Fibroblast of villous mesenchyme (primary cell): Measurements from ENCODE around the gene KRT1. TPM values are rescaled to one million over a fixed set of nuclear protein-coding genes. Genes with fewer than 3 reads are reported as not detected.

Source experiments
- DNase-seq: peaks from one replicate; pipeline ENCODE4 v3.0.0-alpha.2; 2010; ENCODE audit warnings: low read depth
- H3K4me3 ChIP-seq: 2 replicates; pipeline ENCODE4 v1.5.1; 2011; ENCODE audit warnings: low read depth, mild to moderate bottlenecking, low read length
- total RNA-seq: library from RNA; depleted of rRNA; stranded (reverse); fragments of >200 nt; gene quantifications from 2 replicates; pipeline ENCODE4 v1.2.3, GENCODE V29; 2012
- TF ChIP-seq, protein P1 (sequence below): IDR thresholded peaks from 2 replicates; pipeline ENCODE4 v1.5.1; 2012; ENCODE audit warnings: low read depth, mild to moderate bottlenecking, low read length; ENCODE audit not compliant: insufficient read depth

KRT1 gene
- total RNA-seq, 1 donor = not detected

DNA sequence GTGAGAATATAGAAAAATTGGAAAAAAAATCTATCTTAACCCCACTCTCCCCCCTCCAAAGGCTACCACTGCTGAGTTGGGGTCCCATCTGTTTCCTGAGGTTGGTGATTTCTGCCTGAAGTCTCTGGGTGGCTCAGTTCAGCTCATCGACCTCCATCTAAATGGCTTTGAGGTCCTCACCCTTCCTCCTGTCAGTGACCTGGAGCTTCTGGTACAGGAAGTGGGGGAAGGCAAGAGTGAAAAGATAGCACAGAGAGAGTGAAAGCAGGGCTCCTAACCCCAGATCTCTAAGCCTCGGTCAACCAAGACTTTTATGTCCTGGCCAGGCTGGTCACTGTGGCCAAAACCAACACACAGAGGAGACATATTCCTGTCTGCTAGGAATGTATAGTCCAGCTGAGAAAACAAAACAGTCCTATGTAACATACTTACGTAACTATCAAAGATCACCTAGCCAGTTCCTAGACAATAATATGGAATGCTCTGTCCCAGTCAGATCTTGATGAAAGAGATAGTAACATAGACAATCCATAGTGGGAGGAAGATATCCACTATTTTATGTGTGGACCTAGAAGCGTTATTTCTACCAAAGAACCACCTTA lies 49.5 kb downstream of the KRT1 start:
- no peak for DNase-seq
- TF ChIP-seq, protein P1, sequence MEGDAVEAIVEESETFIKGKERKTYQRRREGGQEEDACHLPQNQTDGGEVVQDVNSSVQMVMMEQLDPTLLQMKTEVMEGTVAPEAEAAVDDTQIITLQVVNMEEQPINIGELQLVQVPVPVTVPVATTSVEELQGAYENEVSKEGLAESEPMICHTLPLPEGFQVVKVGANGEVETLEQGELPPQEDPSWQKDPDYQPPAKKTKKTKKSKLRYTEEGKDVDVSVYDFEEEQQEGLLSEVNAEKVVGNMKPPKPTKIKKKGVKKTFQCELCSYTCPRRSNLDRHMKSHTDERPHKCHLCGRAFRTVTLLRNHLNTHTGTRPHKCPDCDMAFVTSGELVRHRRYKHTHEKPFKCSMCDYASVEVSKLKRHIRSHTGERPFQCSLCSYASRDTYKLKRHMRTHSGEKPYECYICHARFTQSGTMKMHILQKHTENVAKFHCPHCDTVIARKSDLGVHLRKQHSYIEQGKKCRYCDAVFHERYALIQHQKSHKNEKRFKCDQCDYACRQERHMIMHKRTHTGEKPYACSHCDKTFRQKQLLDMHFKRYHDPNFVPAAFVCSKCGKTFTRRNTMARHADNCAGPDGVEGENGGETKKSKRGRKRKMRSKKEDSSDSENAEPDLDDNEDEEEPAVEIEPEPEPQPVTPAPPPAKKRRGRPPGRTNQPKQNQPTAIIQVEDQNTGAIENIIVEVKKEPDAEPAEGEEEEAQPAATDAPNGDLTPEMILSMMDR = no peak
- no peak overlapping the region for H3K4me3 ChIP-seq

DNA sequence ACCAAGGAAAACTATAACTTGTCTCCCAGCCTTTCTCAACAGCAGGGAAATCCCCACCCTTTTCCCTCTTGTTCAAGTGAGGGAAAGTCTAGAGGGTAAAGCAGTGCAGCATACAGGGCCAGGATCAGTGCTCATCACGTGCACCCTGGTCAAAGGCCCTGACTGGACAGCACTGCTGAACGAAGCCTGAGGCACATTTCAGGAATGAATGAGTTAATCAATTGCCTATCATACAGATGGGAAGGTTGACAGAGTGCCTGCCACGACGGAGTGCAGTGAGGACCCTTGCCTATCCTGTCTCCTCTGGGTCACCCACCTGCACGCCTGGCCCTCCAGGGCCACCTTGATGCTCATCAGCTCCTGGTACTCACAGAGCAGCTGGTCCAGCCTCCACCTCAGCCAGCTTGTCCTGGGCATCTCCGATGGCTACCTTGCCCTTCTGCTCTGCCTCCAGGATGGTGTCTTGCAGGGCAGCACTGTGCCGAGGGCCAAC lies 50.2 kb downstream of the KRT1 start:
- no peak overlapping the region for H3K4me3 ChIP-seq
- no peak for DNase-seq
- TF ChIP-seq, protein P1 = no peak

DNA sequence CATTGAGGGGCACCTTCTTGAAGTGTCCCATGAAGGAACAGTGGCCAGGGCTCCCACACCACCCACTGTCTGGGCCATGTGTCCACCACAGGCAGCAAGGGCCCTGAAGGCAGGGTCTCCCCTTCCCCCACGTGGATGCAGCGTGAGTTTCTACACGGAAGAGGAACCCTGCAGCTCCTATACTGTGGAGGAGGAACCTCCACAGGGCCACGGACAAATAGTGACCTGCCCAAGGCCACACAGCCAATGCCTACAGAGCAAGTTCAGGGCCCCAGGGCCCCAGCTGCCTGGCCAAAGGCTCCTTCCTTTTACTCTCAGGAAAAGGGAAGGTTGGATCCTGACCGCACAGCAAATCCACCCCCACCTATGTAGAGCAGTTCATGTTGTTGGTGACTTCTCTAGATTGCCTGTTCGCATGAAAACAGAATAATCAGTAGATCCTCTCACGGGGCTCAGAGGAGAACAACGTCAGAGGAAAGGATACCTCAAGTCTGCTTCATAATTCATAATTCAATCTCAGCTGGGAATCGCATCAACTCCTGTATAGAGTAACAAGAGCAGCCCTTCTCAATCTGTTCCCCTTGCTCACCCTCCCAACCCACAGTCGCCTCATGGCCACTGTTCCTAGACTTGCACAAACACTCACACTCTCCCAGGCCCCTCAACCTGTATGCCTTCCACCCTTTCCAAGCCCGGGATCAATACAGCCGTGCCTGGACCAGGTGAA lies 50.8 kb downstream of the KRT1 start:
- TF ChIP-seq, protein P1 = no peak
- H3K4me3 ChIP-seq = no peak overlapping the region
- DNase-seq = no peak

DNA sequence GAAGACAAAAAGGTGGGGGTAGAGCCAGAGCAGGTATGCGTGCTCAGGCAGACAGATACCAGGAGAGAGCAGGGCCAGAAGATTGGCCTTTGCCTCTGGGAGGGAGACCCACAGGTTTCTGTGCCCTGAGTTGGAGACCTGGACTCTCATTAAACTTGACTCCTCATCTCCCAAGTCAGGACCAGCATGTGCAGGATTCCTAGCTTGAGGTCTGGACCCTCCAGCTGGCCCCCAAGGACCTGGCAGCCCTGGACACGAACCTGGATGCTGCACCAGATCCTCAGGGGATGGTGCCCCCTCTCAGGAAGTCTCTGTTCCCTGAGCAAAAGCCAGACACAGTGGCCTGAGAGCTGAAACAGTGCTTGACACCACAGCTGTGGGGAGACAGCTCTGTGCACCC lies 51.4 kb downstream of the KRT1 start:
- DNase-seq = no peak
- H3K4me3 ChIP-seq = no peak overlapping the region
- TF ChIP-seq, protein P1 = no peak

DNA sequence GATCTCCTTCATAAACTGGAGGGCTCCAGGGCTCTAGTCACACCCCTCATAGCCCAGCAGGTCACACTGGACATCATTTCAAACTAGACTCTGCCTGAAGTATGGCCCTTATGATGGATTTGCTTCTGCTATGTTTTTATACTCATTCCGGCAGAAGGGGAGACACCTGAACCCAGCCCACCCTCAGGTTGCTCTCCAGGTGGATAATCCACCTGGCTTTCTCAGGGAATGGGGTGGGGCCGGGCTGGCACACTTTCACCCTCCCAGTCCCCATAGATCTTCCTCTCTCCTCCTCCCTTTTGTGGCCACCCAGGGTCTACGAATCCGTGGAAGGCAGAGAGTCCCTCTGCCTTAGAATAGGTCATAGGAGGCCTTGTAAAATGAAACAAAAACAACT lies 52.1 kb downstream of the KRT1 start:
- H3K4me3 ChIP-seq = no peak overlapping the region
- TF ChIP-seq, protein P1 = no peak
- no peak for DNase-seq

DNA sequence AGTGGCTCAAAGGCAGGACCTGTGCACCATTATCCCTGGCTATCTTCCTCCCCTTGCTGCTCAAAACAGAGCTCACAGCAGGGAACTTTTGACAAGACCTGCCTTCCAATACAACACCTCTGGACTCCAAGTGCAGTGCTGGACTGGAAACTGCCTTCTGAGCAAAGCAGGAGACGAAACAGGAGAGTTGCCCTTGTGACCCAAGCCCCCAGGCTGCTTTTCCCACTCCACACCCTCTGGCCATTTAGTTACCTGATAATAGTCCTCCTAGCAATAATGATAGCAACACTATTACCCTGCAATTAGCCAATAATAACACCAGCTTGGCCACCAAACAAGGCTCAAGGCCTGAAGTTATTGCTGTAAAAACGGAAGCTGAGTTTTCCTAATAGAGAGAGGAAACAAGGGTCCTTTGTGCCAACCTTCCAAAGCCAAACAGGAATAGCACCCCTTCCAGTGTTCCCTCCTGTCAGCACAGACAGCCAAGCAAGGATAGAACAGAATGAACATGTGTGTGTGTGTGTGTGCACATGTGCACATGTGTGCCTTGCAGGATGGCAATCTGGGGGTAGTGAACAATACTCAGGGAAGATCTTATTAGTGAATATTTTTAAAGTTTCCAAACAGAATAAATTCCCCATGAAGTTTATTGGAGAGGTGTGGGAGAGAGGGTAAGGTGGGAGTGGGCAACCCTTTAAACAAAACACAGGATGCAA lies 52.7 kb downstream of the KRT1 start:
- no peak overlapping the region for H3K4me3 ChIP-seq
- DNase-seq = no peak
- TF ChIP-seq, protein P1 = no peak

Other genes with a start within 250 kb of the KRT1 start
- not detected in 2 replicates for gene KRT75, start 246.0 kb downstream of the KRT1 start, total RNA-seq
- not detected in 2 replicates for gene KRT6B, start 228.3 kb downstream of the KRT1 start, total RNA-seq
- not detected in 2 replicates for gene KRT6C, start 206.6 kb downstream of the KRT1 start, total RNA-seq
- gene KRT6A, start 187.2 kb downstream of the KRT1 start, total RNA-seq = not detected in 2 replicates
- gene KRT5, start 160.0 kb downstream of the KRT1 start, total RNA-seq = under 0.01 and 0.32 TPM in 2 replicates
- not detected in 2 replicates for gene KRT71, start 127.3 kb downstream of the KRT1 start, total RNA-seq
- gene KRT74, start 106.6 kb downstream of the KRT1 start, total RNA-seq = not detected in 2 replicates
- gene KRT72, start 78.9 kb downstream of the KRT1 start, total RNA-seq = not detected in 2 replicates
- gene KRT73, start 61.8 kb downstream of the KRT1 start, total RNA-seq = not detected in 2 replicates
- not detected in 2 replicates for gene KRT2, start 28.2 kb downstream of the KRT1 start, total RNA-seq
- gene KRT77, start 23.1 kb upstream of the KRT1 start, total RNA-seq = not detected in 2 replicates
- gene KRT76, start 96.9 kb upstream of the KRT1 start, total RNA-seq = not detected in 2 replicates
- gene KRT3, start 115.7 kb upstream of the KRT1 start, total RNA-seq = not detected in 2 replicates
- gene KRT4, start 133.7 kb upstream of the KRT1 start, total RNA-seq = not detected in 2 replicates
- not detected in 2 replicates for gene KRT79, start 153.9 kb upstream of the KRT1 start, total RNA-seq
- gene KRT78, start 168.6 kb upstream of the KRT1 start, total RNA-seq = not detected in 2 replicates
- gene KRT8, start 224.7 kb upstream of the KRT1 start, total RNA-seq = 57.0 and 74.7 TPM in 2 replicates